K562 (cell line): ENCODE measurements around the gene CTXN1. TPM values are rescaled to one million over a fixed set of nuclear protein-coding genes. Genes with fewer than 3 reads are reported as not detected.

Experiments used
- AFF4 ChIP-seq: sonication (generic); formaldehyde crosslinking; IDR thresholded peaks from 2 replicates; pipeline ENCODE4 v1.8.0; 2023; ENCODE audit warnings: mild to moderate bottlenecking, missing genetic modification reagents
- ARNT ChIP-seq, 2 experiments: fragments of 450-650 bp; IDR thresholded peaks; 2 replicates each; pipeline ENCODE4 v1.6.1; 2016; ENCODE audit warnings: mild to moderate bottlenecking in 1 of 2
- CCAR2 ChIP-seq: fragments of 200-400 bp; formaldehyde crosslinking; IDR thresholded peaks from 2 replicates; pipeline ENCODE4 v1.6.1; 2017; ENCODE audit warnings: mild to moderate bottlenecking, low read depth, low read length
- DACH1 ChIP-seq: fragments of 450-650 bp; IDR thresholded peaks from 2 replicates; pipeline ENCODE4 v1.6.1; 2018; ENCODE audit not compliant: partially characterized antibody
- ESRRB ChIP-seq: fragments of 250-450 bp; sonication (Bioruptor Pico); IDR thresholded peaks from 2 replicates; pipeline ENCODE4 v1.5.0; 2020; ENCODE audit warnings: mild to moderate bottlenecking, moderate library complexity, borderline replicate concordance
- EWSR1 ChIP-seq: fragments of 450-650 bp; IDR thresholded peaks from 2 replicates; pipeline ENCODE4 v1.6.1; 2018; ENCODE audit warnings: borderline replicate concordance, mild to moderate bottlenecking, low read depth, moderate library complexity; ENCODE audit not compliant: partially characterized antibody
- FOXA3 ChIP-seq, 2 experiments: fragments of 450-650 bp in 1 of 2; sonication (generic) in 1 of 2; formaldehyde crosslinking; IDR thresholded peaks in 1 of 2; conservative IDR thresholded peaks in 1 of 2; 2 replicates each; pipeline versions ENCODE4 v1.4.0 to v1.8.0; 2020 to 2022; ENCODE audit warnings: mild to moderate bottlenecking in 2 of 2, missing genetic modification reagents in 1 of 2
- FOXK2 ChIP-seq, 2 experiments: fragments of 450-650 bp; IDR thresholded peaks in 1 of 2; conservative IDR thresholded peaks in 1 of 2; 2 replicates each; pipeline ENCODE4 v1.6.1; 2016; ENCODE audit warnings: low read depth in 2 of 2, mild to moderate bottlenecking in 1 of 2
- HMG20B ChIP-seq: fragments of 250-450 bp; sonication (Bioruptor Pico); IDR thresholded peaks from 2 replicates; pipeline ENCODE4 v1.5.0; 2021; ENCODE audit warnings: mild to moderate bottlenecking
- HMGN3 ChIP-seq: IDR thresholded peaks from 2 replicates; pipeline ENCODE4 v1.6.1; 2011; ENCODE audit warnings: borderline replicate concordance, low read depth, mild to moderate bottlenecking, mixed read lengths, low read length; ENCODE audit not compliant: insufficient read length; ENCODE audit errors: extremely low read depth
- JUNB ChIP-seq: fragments of 450-650 bp; formaldehyde crosslinking; conservative IDR thresholded peaks from 2 replicates; pipeline ENCODE4 v1.4.0; 2020; ENCODE audit warnings: mild to moderate bottlenecking
- MED1 ChIP-seq: sonication (generic); formaldehyde crosslinking; IDR thresholded peaks from 2 replicates; pipeline ENCODE4 v1.8.1; 2023; ENCODE audit warnings: missing genetic modification reagents, borderline replicate concordance
- MTF1 ChIP-seq: fragments of 250-450 bp; sonication (Bioruptor Pico); IDR thresholded peaks from 2 replicates; pipeline ENCODE4 v1.9.0; 2021; ENCODE audit warnings: moderate library complexity, mild to moderate bottlenecking, inconsistent platforms, borderline replicate concordance
- POLR2A ChIP-seq: fragments of 450-650 bp; conservative IDR thresholded peaks from 2 replicates; pipeline ENCODE4 v1.6.1; 2016
- PTRF ChIP-seq: fragments of 450-650 bp; IDR thresholded peaks from 2 replicates; pipeline ENCODE4 v1.6.1; 2016; ENCODE audit warnings: mild to moderate bottlenecking, missing genetic modification characterization, missing compliant biosample characterization
- PTTG1 ChIP-seq: fragments of 450-650 bp; IDR thresholded peaks from 2 replicates; pipeline ENCODE4 v1.6.1; 2016; ENCODE audit warnings: low read depth, mild to moderate bottlenecking, missing genetic modification characterization, missing compliant biosample characterization
- RBBP5 ChIP-seq: fragments of 200-600 bp; sonication (generic); IDR thresholded peaks from 2 replicates; pipeline ENCODE4 v1.6.1; 2012; ENCODE audit warnings: borderline replicate concordance, mild to moderate bottlenecking, low read length, control low read depth, inconsistent platforms; ENCODE audit not compliant: insufficient read depth, poor library complexity, severe bottlenecking
- SAFB ChIP-seq: fragments of 200-400 bp; formaldehyde crosslinking; IDR thresholded peaks from 2 replicates; pipeline ENCODE4 v1.6.1; 2017; ENCODE audit warnings: low read depth, low read length, borderline replicate concordance
- TFAM ChIP-seq: fragments of 250-450 bp; sonication (Bioruptor Pico); conservative IDR thresholded peaks from 2 replicates; pipeline ENCODE4 v1.5.0; 2021; ENCODE audit warnings: mild to moderate bottlenecking, moderate library complexity
- THAP7 ChIP-seq: fragments of 250-450 bp; sonication (Bioruptor Pico); IDR thresholded peaks from 2 replicates; pipeline ENCODE4 v1.5.0; 2021
- ZBTB9 ChIP-seq: fragments of 450-650 bp; formaldehyde crosslinking; IDR thresholded peaks from 2 replicates; pipeline ENCODE4 v1.4.0; 2020; ENCODE audit warnings: mild to moderate bottlenecking, moderate library complexity
- ZNF311 ChIP-seq: fragments of 250-450 bp; sonication (Bioruptor Pico); IDR thresholded peaks from 2 replicates; pipeline ENCODE4 v1.4.0; 2020; ENCODE audit warnings: mild to moderate bottlenecking, moderate library complexity
- ZNF830 ChIP-seq: fragments of 250-450 bp; sonication (Bioruptor Pico); IDR thresholded peaks from 2 replicates; pipeline ENCODE4 v1.5.0; 2021; ENCODE audit warnings: mild to moderate bottlenecking
- polyA plus RNA-seq, 8 experiments: library from polyadenylated mRNA; depleted of rRNA in 4 of 8; stranded (reverse) in 5 of 8; unstranded in 3 of 8; fragments of >200 nt; fragmentation: Nextera tagmentation in 2 of 8; fragmentation: Illumina TruSeq in 1 of 8; extraction: Ambion mirVana in 2 of 8; extraction: Trizol in 1 of 8; gene quantifications; 2 replicates each; pipeline versions ENCODE4 v1.2.1 to v1.2.3, GENCODE V29; 2011 to 2014; ENCODE audit warnings: inconsistent platforms in 1 of 8, missing spikeins in 1 of 8
- total RNA-seq, 7 experiments: library from RNA; depleted of rRNA in 6 of 7; stranded (reverse); fragments of >200 nt in 6 of 7; fragmentation: Illumina TruSeq in 2 of 7; extraction: Trizol in 2 of 7; gene quantifications; 2 replicates each; pipeline versions ENCODE4 v1.2.1 to v1.2.3, GENCODE V29; 2011 to 2021; ENCODE audit warnings: low replicate concordance in 1 of 7

Gene CTXN1
- total and polyA plus RNA-seq, 9 of the 15 experiments (the other 6 are each of a cell fraction or from before 2014, with no cell fraction given) = 0.15 to 37.4 (median 1.8) TPM; not detected in 2

- TF ChIP-seq RBBP5 = peak; percentile 62
- peak; percentile 95 for TF ChIP-seq POLR2A
- TF ChIP-seq JUNB (CRISPR knock-in tag) = peak; percentile 87
- TF ChIP-seq ZNF311 (CRISPR knock-in tag) = no peak
- peak in 1 of 2 experiments; percentile 36; a peak in 1 of 4 replicates for TF ChIP-seq FOXA3 (CRISPR knock-in tag; conservative IDR thresholded peaks at IDR 0.05 in 1 of 2, IDR thresholded peaks at IDR 0.05 in 1 of 2)
- no peak for TF ChIP-seq ZNF830 (CRISPR knock-in tag)
- TF ChIP-seq PTTG1 = no peak
- no peak for TF ChIP-seq ESRRB
- TF ChIP-seq ZBTB9 (CRISPR knock-in tag) = no peak
- TF ChIP-seq AFF4 (CRISPR knock-in tag) = peak; percentile 65; the same call in 1 of the 2 replicates
- no peak for TF ChIP-seq EWSR1
- TF ChIP-seq TFAM (CRISPR knock-in tag) = no peak
- no peak for TF ChIP-seq ARNT (IDR thresholded peaks at IDR 0.05)
- no peak for TF ChIP-seq THAP7
- TF ChIP-seq CCAR2 = no peak
- no peak for TF ChIP-seq PTRF (tag)
- TF ChIP-seq HMGN3 = peak; percentile 71
- TF ChIP-seq MTF1 (CRISPR knock-in tag) = no peak
- no peak for TF ChIP-seq DACH1
- TF ChIP-seq SAFB = no peak
- no peak for TF ChIP-seq MED1 (CRISPR knock-in tag)
- TF ChIP-seq HMG20B (CRISPR knock-in tag) = no peak
- peak; percentile 70 to 73 for TF ChIP-seq FOXK2 (conservative IDR thresholded peaks at IDR 0.05 in 1 of 2, IDR thresholded peaks at IDR 0.05 in 1 of 2; ENCODE audit: low read depth in 2 of 2)
Observed at GRCh38 chr19:7943444-7944176, 17.7 kb upstream of the CTXN1 start, which contains the start of gene TIMM44 (continued).
